Right hindlimb (tissue), 1 donor: ENCODE results near the gene MRPS17.
"Not testable (repeated sequence)": the region's sequence is repeated elsewhere in the genome, so short reads cannot be mapped to it uniquely, and the experiment has no call there.

Experiments
- DNase-seq: peaks from one replicate; pipeline ENCODE4 v3.0.0-alpha.2; 2018

Gene MRPS17

GRCh38 chr7:55951637-55952351 is at the start of gene MRPS17:
MRPS17 (plus strand) TSS chr7:55951877; CDS start chr7:55953196, 1,319 bp downstream.
- DNase-seq = peak; percentile 93

- no peak for DNase-seq
These were observed 47.5 kb upstream of the MRPS17 start for GRCh38 chr7:55903985-55904759.

GRCh38 chr7:55912748-55913158 is 38.9 kb upstream of the MRPS17 start:
- no peak for DNase-seq

GRCh38 chr7:55917771-55918170 is 33.9 kb upstream of the MRPS17 start:
- no peak for DNase-seq

GRCh38 chr7:55928006-55928767 is 23.5 kb upstream of the MRPS17 start:
- DNase-seq = no peak

GRCh38 chr7:55931421-55932151 is 20.1 kb upstream of the MRPS17 start:
- DNase-seq = no peak

GRCh38 chr7:55939514-55940123 is 12.1 kb upstream of the MRPS17 start:
- no peak for DNase-seq

- DNase-seq = no peak
These were observed 5.1 kb upstream of the MRPS17 start for GRCh38 chr7:55946545-55946944.

- DNase-seq = not testable (repeated sequence)
These were observed 635 bp downstream of the MRPS17 start for GRCh38 chr7:55952352-55952671.

- no peak for DNase-seq
These were observed 2.2 kb downstream of the MRPS17 start for GRCh38 chr7:55953707-55954475.

GRCh38 chr7:55957190-55957589 is 5.5 kb downstream of the MRPS17 start:
- no peak for DNase-seq

GRCh38 chr7:55962014-55962413 is 10.3 kb downstream of the MRPS17 start:
- no peak for DNase-seq

- no peak for DNase-seq
These were observed 12.0 kb downstream of the MRPS17 start for GRCh38 chr7:55963584-55964168.

GRCh38 chr7:55964261-55965099 is 12.8 kb downstream of the MRPS17 start, which contains the start of gene NIPSNAP2:
NIPSNAP2 (plus strand) TSS chr7:55964585; CDS start chr7:55964610, 25 bp downstream.
- peak; percentile 80 for DNase-seq

- no peak for DNase-seq
These were observed 13.4 kb downstream of the MRPS17 start for GRCh38 chr7:55965100-55965470.

GRCh38 chr7:55965805-55966421 is 14.2 kb downstream of the MRPS17 start:
- DNase-seq = no peak

GRCh38 chr7:55966851-55967250 is 15.2 kb downstream of the MRPS17 start:
- DNase-seq = no peak

- no peak for DNase-seq
These were observed 17.7 kb downstream of the MRPS17 start for GRCh38 chr7:55969391-55969790.

GRCh38 chr7:55970561-55970960 is 18.9 kb downstream of the MRPS17 start:
- DNase-seq = no peak

GRCh38 chr7:55970978-55971377 is 19.3 kb downstream of the MRPS17 start:
- no peak for DNase-seq
